OCI-LY3 (cell line): ENCODE data around the gene COL4A4.

Experiments
- CTCF ChIP-seq: fragments of 200-600, 300-600 bp; sonication (generic); IDR thresholded peaks from 2 replicates; pipeline ENCODE4 v1.5.1; 2014; ENCODE audit warnings: antibody characterized with exemption, low read length, low read depth
- EZH2phosphoT487 ChIP-seq: fragments of 200-600 bp; shearing (Covaris generic); IDR thresholded peaks from 2 replicates; pipeline ENCODE4 v1.6.1; 2018; ENCODE audit warnings: antibody characterized with exemption, mixed run types, low read depth

- TF ChIP-seq CTCF (no peak), EZH2phosphoT487 (no peak)
These were observed 16.8 kb upstream of the COL4A4 start for GRCh38 chr2:227180770-227181169.
